OCI-LY7 (cell line): ENCODE data around the gene AMOTL1.

Experiments
- CTCF ChIP-seq: fragments of 200-600 bp; sonication (generic); conservative IDR thresholded peaks from 2 replicates; pipeline ENCODE4 v1.5.1; 2014; ENCODE audit warnings: mild to moderate bottlenecking, antibody characterized with exemption, low read length, moderate library complexity, mixed read lengths
- EZH2phosphoT487 ChIP-seq: fragments of 200-600 bp; sonication (generic); IDR thresholded peaks from 2 replicates; pipeline ENCODE4 v1.6.1; 2018; ENCODE audit warnings: low read depth, borderline replicate concordance, mild to moderate bottlenecking, mixed run types, antibody characterized with exemption, low read length, moderate library complexity, mixed read lengths

DNA sequence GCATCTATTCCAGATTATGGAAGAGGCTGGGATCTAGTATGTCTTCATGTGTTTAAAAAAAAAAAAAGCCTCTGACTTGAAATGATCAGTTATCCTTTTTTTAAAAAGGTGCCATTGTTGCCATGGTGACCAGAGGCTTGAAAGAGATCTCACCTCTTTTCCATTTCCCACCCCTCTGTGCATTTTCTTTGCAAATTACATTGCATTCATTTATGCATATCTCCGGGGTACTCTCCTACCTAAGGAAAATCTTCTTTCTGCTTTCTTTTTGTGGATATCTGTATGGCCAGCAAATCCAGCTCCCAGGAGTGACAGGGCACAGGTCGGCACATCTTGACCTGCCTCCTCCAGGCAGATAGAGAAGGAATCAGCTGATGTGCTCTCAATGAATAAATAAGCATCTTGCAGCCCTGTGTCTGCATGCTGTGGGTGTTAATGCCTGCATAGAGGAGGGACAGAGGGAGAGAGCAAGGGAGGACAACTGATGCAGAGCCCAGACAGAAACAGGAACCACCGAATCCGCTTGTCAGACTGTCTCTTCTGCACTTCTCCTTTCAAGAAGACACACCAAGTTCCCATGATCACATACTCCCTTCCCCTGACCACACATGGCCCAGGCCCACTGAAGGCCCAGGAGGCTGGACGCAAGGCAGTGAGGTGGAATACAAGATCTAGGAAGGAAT, 154.3 kb downstream of the AMOTL1 start:
- TF ChIP-seq CTCF (no peak), EZH2phosphoT487 (no peak)
